ENCODE measurements around the gene WDFY1. TPM values are rescaled to one million over a fixed set of nuclear protein-coding genes. Genes with fewer than 3 reads are reported as not detected.

The WDFY1 gene
- total RNA-seq, 1 experiment from 2014 or later, result 44.7 TPM

DNA sequence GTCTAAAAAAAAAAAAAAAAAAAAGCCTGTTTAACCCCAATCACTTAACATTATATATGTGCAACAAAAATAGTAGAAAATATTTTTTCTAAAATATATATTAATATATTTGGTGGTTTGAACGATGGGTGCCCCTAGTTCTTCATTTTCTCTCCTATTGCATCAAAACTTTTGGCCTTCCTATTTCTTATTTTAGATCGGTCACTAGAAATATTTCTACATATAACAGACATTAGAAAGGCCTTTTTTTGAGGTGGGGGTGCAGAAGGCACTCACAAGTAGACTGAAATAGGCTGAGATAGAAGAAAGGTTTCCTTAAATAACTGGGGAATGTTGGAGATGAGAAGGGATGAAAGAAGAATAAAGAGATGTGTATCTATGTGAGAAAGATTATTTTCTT is 58.4 kb downstream of the WDFY1 start:
- ChIA-PET CTCF (no interaction called here), POLR2A (no interaction called here), RAD21 (ENCODE audit: low non-redundant PET in 1 of 2, low total read pairs in 2 of 2, uncharacterized antibody in 2 of 2, unreplicated experiment in 2 of 2) (no interaction called here)
- no TSS peak for BruUV-seq (replicated peaks)
- H3K9me2 ChIP-seq (ENCODE audit: insufficient read depth), result no peaks in the 10 kb centered on the region
- H3K79me2 ChIP-seq (ENCODE audit: insufficient read depth, low read length), result no peaks in the 10 kb centered on the region
- no peaks in the 10 kb centered on the region for H3K4me1 ChIP-seq (ENCODE audit: control insufficient read depth in 1 of 2, insufficient read depth in 2 of 2, low read length in 2 of 2)
- H3K9ac ChIP-seq (ENCODE audit: low read length), result no peak overlapping the region
- no peak overlapping the region for H3K4me2 ChIP-seq (ENCODE audit: low read length)
- DNase-seq (ENCODE audit: low read depth, low spot score), result no peak
- peaks cover 6 to 10% of the 10 kb centered on the region in 2 experiments; a peak in 3 of 4 replicates for H3K36me3 ChIP-seq (ENCODE audit: control insufficient read depth in 1 of 2, insufficient read depth in 2 of 2, low read length in 2 of 2)
- H3K9me3 ChIP-seq (ENCODE audit: control insufficient read depth in 1 of 2, insufficient read depth in 1 of 2, low read depth in 1 of 2, low read length in 2 of 2), result no peaks in the 10 kb centered on the region
- intact Hi-C loops (cut with micrococcal nuclease), result no loop called here
- no peak overlapping the region for H2AFZ ChIP-seq (ENCODE audit: low read depth, low read length, poor library complexity, severe bottlenecking)
- no peak for ATAC-seq
- no peak overlapping the region for H3K4me3 ChIP-seq (replicated peaks in 1 of 2; ENCODE audit: low read depth in 1 of 2, low read length in 2 of 2)
- peak overlapping the region; percentile 18; the same call in 1 of the 2 replicates for H3K27ac ChIP-seq (ENCODE audit: low read depth, low read length)
- H4K20me1 ChIP-seq (ENCODE audit: insufficient read depth), result no peaks in the 10 kb centered on the region
- H3K27me3 ChIP-seq (ENCODE audit: insufficient read depth, low read length), result no peaks in the 10 kb centered on the region
- TF ChIP-seq FOSL1 (IDR thresholded peaks at IDR 0.05; ENCODE audit: low read depth) (no peak), YY1 (IDR thresholded peaks at IDR 0.05; ENCODE audit: extremely low read depth, insufficient replicate concordance, low read depth, low read length) (no peak), EZH2 (IDR thresholded peaks at IDR 0.05) (no peak), JUND (IDR thresholded peaks at IDR 0.05) (no peak), ELF1 (IDR thresholded peaks at IDR 0.05; ENCODE audit: borderline replicate concordance, low read depth) (no peak), SRF (IDR thresholded peaks at IDR 0.05; ENCODE audit: low read depth) (no peak), ZNF274 (IDR thresholded peaks at IDR 0.05; ENCODE audit: low read depth, low read length) (no peak), CEBPB (IDR thresholded peaks at IDR 0.05; ENCODE audit: low read depth) (no peak), POLR2AphosphoS5 (IDR thresholded peaks at IDR 0.05; ENCODE audit: low read depth, low read length) (no peak)
- TF ChIP-seq, protein P1, sequence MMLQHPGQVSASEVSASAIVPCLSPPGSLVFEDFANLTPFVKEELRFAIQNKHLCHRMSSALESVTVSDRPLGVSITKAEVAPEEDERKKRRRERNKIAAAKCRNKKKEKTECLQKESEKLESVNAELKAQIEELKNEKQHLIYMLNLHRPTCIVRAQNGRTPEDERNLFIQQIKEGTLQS (IDR thresholded peaks at IDR 0.05), result no peak

DNA sequence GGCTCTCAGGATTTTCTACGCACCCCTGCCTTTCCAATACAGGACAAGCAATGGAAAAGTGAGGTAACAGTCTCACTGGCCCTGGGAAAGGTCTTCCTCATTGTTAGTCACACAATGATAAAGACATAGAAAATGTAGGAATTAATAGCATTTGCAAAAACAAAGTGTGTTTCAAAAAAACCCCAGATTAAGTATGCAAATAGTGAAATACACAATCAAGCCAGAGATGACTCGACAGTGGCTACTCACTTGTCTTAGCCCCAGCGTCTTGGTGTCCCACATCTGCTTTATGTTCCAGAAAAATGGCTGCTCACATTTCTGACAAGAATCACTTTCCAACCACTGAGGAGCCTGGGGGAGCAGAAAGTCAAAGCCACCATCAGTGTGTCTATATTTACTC is 60.7 kb downstream of the WDFY1 start:
- peaks cover 9 to 14% of the 10 kb centered on the region in 2 experiments; a peak in 3 of 4 replicates for H3K36me3 ChIP-seq (ENCODE audit: control insufficient read depth in 1 of 2, insufficient read depth in 2 of 2, low read length in 2 of 2)
- H3K9me2 ChIP-seq (ENCODE audit: insufficient read depth), result no peaks in the 10 kb centered on the region
- TF ChIP-seq CEBPB (IDR thresholded peaks at IDR 0.05; ENCODE audit: low read depth), result no peak
- TF ChIP-seq, protein P2, sequence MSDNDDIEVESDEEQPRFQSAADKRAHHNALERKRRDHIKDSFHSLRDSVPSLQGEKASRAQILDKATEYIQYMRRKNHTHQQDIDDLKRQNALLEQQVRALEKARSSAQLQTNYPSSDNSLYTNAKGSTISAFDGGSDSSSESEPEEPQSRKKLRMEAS (IDR thresholded peaks at IDR 0.05), result no peak
- CTCF ChIA-PET, result no interaction called here
- no peaks in the 10 kb centered on the region for H3K27me3 ChIP-seq (ENCODE audit: insufficient read depth, low read length)
- H3K27ac ChIP-seq (ENCODE audit: low read depth, low read length), result no peak overlapping the region
- POLR2A ChIA-PET, result no interaction called here
- no peak overlapping the region for H3K9ac ChIP-seq (ENCODE audit: low read length)
- intact Hi-C loops (cut with micrococcal nuclease), result no loop called here
- BruUV-seq (replicated peaks), result no TSS peak
- no peaks in the 10 kb centered on the region for H3K9me3 ChIP-seq (ENCODE audit: control insufficient read depth in 1 of 2, insufficient read depth in 1 of 2, low read depth in 1 of 2, low read length in 2 of 2)
- ATAC-seq, result no peak
- H3K4me3 ChIP-seq (replicated peaks in 1 of 2; ENCODE audit: low read depth in 1 of 2, low read length in 2 of 2), result no peak overlapping the region
- H4K20me1 ChIP-seq (ENCODE audit: insufficient read depth), result no peaks in the 10 kb centered on the region
- H3K4me2 ChIP-seq (ENCODE audit: low read length), result no peak overlapping the region
- RAD21 ChIA-PET (ENCODE audit: low non-redundant PET in 1 of 2, low total read pairs in 2 of 2, uncharacterized antibody in 2 of 2, unreplicated experiment in 2 of 2), result no interaction called here
- no peaks in the 10 kb centered on the region for H3K79me2 ChIP-seq (ENCODE audit: insufficient read depth, low read length)
- no peak overlapping the region for H2AFZ ChIP-seq (ENCODE audit: low read depth, low read length, poor library complexity, severe bottlenecking)
- no peak for DNase-seq (ENCODE audit: low read depth, low spot score)
- H3K4me1 ChIP-seq (ENCODE audit: control insufficient read depth in 1 of 2, insufficient read depth in 2 of 2, low read length in 2 of 2), result no peaks in the 10 kb centered on the region

Measured in HCT116 (cell line).